ENCODE results near the gene LRRC61.

GRCh38 chr7:150358433-150358832, 35.3 kb downstream of the LRRC61 start:
- no peak for TF ChIP-seq ESRRG (CRISPR knock-in tag; IDR thresholded peaks at IDR 0.05)
- TF ChIP-seq, protein P1, sequence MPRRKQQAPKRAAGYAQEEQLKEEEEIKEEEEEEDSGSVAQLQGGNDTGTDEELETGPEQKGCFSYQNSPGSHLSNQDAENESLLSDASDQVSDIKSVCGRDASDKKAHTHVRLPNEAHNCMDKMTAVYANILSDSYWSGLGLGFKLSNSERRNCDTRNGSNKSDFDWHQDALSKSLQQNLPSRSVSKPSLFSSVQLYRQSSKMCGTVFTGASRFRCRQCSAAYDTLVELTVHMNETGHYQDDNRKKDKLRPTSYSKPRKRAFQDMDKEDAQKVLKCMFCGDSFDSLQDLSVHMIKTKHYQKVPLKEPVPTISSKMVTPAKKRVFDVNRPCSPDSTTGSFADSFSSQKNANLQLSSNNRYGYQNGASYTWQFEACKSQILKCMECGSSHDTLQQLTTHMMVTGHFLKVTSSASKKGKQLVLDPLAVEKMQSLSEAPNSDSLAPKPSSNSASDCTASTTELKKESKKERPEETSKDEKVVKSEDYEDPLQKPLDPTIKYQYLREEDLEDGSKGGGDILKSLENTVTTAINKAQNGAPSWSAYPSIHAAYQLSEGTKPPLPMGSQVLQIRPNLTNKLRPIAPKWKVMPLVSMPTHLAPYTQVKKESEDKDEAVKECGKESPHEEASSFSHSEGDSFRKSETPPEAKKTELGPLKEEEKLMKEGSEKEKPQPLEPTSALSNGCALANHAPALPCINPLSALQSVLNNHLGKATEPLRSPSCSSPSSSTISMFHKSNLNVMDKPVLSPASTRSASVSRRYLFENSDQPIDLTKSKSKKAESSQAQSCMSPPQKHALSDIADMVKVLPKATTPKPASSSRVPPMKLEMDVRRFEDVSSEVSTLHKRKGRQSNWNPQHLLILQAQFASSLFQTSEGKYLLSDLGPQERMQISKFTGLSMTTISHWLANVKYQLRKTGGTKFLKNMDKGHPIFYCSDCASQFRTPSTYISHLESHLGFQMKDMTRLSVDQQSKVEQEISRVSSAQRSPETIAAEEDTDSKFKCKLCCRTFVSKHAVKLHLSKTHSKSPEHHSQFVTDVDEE (CRISPR knock-in tag; IDR thresholded peaks at IDR 0.05) = no peak
- TF ChIP-seq OSR1 (CRISPR knock-in tag; IDR thresholded peaks at IDR 0.05) = no peak
- TF ChIP-seq, protein P2, sequence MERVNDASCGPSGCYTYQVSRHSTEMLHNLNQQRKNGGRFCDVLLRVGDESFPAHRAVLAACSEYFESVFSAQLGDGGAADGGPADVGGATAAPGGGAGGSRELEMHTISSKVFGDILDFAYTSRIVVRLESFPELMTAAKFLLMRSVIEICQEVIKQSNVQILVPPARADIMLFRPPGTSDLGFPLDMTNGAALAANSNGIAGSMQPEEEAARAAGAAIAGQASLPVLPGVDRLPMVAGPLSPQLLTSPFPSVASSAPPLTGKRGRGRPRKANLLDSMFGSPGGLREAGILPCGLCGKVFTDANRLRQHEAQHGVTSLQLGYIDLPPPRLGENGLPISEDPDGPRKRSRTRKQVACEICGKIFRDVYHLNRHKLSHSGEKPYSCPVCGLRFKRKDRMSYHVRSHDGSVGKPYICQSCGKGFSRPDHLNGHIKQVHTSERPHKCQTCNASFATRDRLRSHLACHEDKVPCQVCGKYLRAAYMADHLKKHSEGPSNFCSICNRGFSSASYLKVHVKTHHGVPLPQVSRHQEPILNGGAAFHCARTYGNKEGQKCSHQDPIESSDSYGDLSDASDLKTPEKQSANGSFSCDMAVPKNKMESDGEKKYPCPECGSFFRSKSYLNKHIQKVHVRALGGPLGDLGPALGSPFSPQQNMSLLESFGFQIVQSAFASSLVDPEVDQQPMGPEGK (CRISPR knock-in tag; IDR thresholded peaks at IDR 0.05; ENCODE audit: borderline replicate concordance) = no peak
- no peak for TF ChIP-seq ZFP3 (CRISPR knock-in tag; IDR thresholded peaks at IDR 0.05)
- no peak for TF ChIP-seq ZFP30 (CRISPR knock-in tag; IDR thresholded peaks at IDR 0.05)
- no peak for TF ChIP-seq RARB (CRISPR knock-in tag; IDR thresholded peaks at IDR 0.05)
- TF ChIP-seq ZNF8 (CRISPR knock-in tag; IDR thresholded peaks at IDR 0.05) = no peak
- TF ChIP-seq ZC3H10 (CRISPR knock-in tag; IDR thresholded peaks at IDR 0.05) = no peak
- no peak for TF ChIP-seq TCF4 (CRISPR knock-in tag; IDR thresholded peaks at IDR 0.05; ENCODE audit: borderline replicate concordance)
- no peak for TF ChIP-seq CSDC2 (CRISPR knock-in tag; IDR thresholded peaks at IDR 0.05)
- TF ChIP-seq, protein P3, sequence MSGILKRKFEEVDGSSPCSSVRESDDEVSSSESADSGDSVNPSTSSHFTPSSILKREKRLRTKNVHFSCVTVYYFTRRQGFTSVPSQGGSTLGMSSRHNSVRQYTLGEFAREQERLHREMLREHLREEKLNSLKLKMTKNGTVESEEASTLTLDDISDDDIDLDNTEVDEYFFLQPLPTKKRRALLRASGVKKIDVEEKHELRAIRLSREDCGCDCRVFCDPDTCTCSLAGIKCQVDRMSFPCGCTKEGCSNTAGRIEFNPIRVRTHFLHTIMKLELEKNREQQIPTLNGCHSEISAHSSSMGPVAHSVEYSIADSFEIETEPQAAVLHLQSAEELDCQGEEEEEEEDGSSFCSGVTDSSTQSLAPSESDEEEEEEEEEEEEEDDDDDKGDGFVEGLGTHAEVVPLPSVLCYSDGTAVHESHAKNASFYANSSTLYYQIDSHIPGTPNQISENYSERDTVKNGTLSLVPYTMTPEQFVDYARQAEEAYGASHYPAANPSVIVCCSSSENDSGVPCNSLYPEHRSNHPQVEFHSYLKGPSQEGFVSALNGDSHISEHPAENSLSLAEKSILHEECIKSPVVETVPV (CRISPR knock-in tag; IDR thresholded peaks at IDR 0.05) = no peak
- TF ChIP-seq, protein P4, sequence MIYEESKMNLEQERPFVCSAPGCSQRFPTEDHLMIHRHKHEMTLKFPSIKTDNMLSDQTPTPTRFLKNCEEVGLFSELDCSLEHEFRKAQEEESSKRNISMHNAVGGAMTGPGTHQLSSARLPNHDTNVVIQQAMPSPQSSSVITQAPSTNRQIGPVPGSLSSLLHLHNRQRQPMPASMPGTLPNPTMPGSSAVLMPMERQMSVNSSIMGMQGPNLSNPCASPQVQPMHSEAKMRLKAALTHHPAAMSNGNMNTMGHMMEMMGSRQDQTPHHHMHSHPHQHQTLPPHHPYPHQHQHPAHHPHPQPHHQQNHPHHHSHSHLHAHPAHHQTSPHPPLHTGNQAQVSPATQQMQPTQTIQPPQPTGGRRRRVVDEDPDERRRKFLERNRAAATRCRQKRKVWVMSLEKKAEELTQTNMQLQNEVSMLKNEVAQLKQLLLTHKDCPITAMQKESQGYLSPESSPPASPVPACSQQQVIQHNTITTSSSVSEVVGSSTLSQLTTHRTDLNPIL (CRISPR knock-in tag; IDR thresholded peaks at IDR 0.05; ENCODE audit: low read depth) = no peak
